ENCODE measurements around the gene SMIM20. TPM values are rescaled to one million over a fixed set of nuclear protein-coding genes. Genes with fewer than 3 reads are reported as not detected.
A peak's percentile ranks its signal among the peaks of the same experiment; 100 is the strongest.
"Not testable (repeated sequence)": the region's sequence is repeated elsewhere in the genome, so short reads cannot be mapped to it uniquely, and the experiment has no call there.

Gene SMIM20
- 40.1 TPM for total RNA-seq
- long read RNA-seq, transcript SMIM20-201 (3 exons, 935 nt) = major isoform, 33 of 35 reads
- long read RNA-seq, partial matches to known transcripts = 0 of 35 reads
- long read RNA-seq, other reads (novel, unspliced or antisense) = 2 of 35 reads

- intact Hi-C loops (cut with DNase I) = loop anchor here (5.0 kb wide), 1 partner anchor 52 kb away; the partner anchor contains the start of gene SEL1L3
- DNase-seq = peak; percentile 93
- peak; percentile 98 for ATAC-seq (ENCODE audit: poor library complexity)
Observed at GRCh38 chr4:25913851-25914669, at the start of gene SMIM20. TSS of gene SMIM20 (plus strand) at chr4:25914220. CDS start at chr4:25914314, 94 bp downstream.

GRCh38 chr4:25865586-25865985, 48.4 kb upstream of the SMIM20 start:
- no peak for ATAC-seq (ENCODE audit: poor library complexity)
- intact Hi-C loops (cut with DNase I) = no loop called here
- DNase-seq = no peak

DNA sequence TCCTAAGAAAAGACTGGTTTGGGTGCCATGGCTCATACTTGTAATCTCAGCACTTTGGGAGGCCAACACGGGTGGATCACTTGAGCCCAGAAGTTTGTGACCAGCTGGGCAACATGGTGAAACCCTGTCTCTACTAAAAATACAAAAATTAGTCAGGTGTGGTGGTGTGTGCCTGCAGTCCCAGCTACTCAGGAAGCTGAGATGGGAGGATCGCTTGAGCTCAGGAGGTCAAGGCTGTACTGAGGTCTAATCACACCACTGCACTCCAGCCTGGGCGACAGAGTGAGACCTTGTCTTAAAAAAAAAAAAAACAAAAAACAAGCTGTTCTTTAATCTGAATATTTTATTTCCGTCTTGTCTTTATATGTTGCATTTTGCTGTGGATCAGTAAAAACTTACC, 47.6 kb upstream of the SMIM20 start:
- ATAC-seq (ENCODE audit: poor library complexity); DNase-seq; intact Hi-C loops (cut with DNase I): not testable (repeated sequence)

DNA sequence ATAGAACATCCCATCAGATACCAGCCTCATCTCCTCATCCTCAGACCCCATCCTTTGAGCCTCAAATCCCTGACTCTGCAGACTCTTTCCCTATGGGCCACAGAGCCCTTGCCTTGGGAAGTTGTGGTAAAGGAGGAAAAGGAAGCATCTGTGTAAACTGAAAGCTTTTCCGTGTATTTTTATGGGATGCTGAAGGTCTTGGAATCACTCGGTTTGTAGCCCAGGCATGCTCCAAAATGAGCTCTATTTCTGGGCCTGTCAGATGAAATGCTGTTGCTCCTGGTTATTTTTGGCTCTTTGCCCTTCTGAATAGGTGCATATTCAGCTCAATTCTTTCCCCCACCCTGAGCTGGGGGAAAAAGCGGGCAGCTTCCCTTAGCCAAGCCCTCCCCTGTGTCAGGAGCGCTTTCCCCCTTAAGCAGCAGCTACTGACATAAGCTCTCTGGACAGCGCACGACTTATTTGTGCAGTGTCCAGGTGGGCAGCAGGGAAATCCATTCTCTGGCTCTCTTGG, 46.2 kb upstream of the SMIM20 start:
- intact Hi-C loops (cut with DNase I) = no loop called here
- DNase-seq = no peak
- ATAC-seq (ENCODE audit: poor library complexity) = no peak

DNA sequence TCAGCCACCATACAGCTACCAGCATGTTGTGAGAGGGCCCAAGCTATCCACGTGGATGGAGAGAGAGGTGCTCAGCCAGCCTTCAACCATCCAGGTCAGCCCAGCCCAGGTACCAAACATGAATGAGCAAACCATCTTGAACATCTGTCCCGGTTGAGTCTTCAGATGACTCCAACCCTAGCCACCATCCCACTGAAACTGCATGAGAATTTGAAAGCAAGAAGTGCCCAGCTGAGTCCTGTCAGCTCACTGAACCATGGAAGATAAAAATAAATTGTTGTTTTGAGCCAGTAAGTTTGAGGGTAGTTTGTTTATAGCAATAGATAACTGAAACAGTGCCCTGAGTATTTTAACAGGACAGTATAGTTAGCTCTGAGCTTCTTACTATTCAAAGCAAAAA, 43.9 kb upstream of the SMIM20 start:
- ATAC-seq (ENCODE audit: poor library complexity) (no peak), DNase-seq (no peak)
- intact Hi-C loops (cut with DNase I) = no loop called here

GRCh38 chr4:25872851-25873631, 41.0 kb upstream of the SMIM20 start:
- no peak for DNase-seq
- no peak for ATAC-seq (ENCODE audit: poor library complexity)
- intact Hi-C loops (cut with DNase I) = no loop called here

GRCh38 chr4:25873632-25874129, 40.3 kb upstream of the SMIM20 start:
- DNase-seq = no peak
- intact Hi-C loops (cut with DNase I) = no loop called here
- ATAC-seq (ENCODE audit: poor library complexity) = no peak

- DNase-seq (no peak), ATAC-seq (ENCODE audit: poor library complexity) (no peak)
- intact Hi-C loops (cut with DNase I) = no loop called here
Observed at GRCh38 chr4:25874655-25875054, 39.4 kb upstream of the SMIM20 start.

DNA sequence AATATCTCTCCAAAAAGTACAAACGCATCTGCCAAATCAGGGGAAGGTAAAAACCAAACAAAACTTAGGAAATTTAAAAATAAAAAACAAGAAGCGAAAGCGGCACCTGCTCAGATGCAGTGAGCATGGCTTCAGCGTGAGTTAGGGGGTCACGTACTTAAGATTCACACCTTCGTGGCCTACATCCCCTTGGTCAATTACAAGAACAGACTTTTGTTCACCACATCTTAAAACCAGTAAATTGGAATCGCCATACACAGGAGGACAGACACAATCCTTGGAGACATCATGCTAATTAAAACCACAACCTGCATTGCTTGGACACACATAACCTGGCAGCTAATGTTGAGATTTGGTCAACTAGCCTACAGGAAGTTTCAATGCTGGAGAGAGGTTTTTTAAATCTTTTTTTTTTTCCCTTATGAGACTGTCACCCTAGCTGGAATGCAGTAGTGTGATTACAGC, 38.7 kb upstream of the SMIM20 start:
- no peak for ATAC-seq (ENCODE audit: poor library complexity)
- intact Hi-C loops (cut with DNase I) = no loop called here
- DNase-seq = no peak

DNA sequence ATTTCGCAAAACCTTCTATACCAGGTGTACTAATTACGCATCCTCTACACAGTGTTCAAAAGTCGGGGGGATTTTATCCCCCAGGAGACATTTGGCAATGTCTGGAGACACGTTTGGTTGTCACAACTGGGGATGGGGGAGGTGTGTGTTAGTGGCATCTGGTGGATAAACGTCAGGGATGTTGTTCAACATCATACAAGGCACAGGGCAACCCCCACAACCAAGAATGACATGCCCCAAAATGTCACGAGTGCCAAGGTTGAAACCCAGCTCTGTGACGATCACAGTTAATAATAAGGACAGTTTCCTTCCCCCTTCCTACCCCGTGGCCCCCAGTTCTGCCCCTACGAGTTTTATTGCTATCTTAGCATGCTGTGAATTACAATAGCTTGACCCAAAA, 35.3 kb upstream of the SMIM20 start:
- intact Hi-C loops (cut with DNase I) = no loop called here
- DNase-seq (no peak), ATAC-seq (ENCODE audit: poor library complexity) (no peak)

GRCh38 chr4:25879091-25879584, 34.9 kb upstream of the SMIM20 start:
- DNase-seq (no peak), ATAC-seq (ENCODE audit: poor library complexity) (peak; percentile 49)
- intact Hi-C loops (cut with DNase I) = no loop called here

- intact Hi-C loops (cut with DNase I) = no loop called here
- no peak for ATAC-seq (ENCODE audit: poor library complexity)
- DNase-seq = no peak
Observed at GRCh38 chr4:25879587-25879986, 34.4 kb upstream of the SMIM20 start.

DNA sequence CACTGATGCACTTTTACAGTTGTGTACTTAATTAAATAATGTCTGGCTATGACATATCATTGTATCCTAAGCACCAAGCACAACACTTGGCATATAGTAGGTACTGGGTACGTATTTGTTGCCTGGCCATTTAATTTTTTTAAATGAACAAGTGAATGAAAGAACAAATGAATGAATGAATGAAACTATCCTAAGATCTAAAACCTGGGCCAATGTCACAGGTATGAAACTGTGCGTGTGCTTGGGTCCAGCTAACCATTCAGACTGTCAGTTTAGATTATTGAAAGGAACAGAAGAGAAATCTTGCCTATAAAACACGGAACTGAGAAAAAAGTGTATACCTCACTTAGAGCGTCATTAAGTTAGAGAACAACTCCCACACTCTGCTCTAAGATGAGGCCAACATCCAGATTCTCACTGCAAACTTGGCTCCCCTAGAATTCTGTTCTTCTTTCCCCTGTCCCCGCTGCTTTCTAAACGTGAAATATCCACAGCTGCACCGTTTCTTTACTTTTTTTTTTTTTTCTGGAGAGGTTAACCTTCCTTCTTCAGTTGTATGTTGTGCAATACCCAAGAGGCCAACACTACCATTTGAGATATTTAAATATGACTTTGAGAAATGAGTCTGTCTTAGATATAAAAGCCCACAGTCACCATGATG, 33.9 kb upstream of the SMIM20 start:
- ATAC-seq (ENCODE audit: poor library complexity) = peak; percentile 76
- no peak for DNase-seq
- intact Hi-C loops (cut with DNase I) = no loop called here

DNA sequence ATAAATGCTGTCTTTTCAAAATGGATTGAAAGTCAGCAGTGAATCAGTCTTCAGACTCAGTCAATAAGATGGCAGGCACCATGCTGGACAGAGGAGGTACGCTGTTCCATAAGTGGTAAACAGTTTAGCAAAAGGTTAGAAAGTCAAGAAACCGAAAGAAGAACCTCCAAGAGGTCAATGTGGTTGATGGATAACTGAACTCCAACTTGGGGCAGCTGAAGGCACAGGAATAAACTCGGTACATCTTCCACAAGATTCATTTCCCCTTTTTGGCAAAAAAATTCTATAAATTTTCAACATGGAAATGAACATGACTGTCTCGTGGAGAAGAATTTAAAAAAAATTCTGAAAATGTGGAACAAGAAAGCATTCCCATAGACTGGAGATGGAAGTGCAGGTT, 32.8 kb upstream of the SMIM20 start:
- DNase-seq (no peak), ATAC-seq (ENCODE audit: poor library complexity) (no peak)
- intact Hi-C loops (cut with DNase I) = no loop called here

DNA sequence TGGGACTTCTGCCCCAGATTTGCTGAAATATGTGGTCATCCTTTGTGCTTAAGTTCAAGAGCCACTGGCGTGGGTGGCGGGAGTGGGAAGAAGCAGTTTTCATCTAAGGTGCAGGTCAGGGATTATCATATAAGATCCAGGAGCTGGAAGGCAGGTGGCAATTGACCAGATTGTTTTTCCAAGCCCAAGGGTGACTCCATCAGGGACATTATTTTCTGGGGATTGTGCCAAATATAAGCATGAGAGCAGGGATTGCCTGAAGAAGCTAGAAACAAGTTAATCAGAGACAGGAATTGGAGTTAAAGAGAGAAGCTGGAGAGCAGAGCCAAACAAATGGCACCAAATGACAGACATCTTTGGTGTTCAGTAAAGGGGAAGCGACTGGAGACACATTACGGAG, 31.8 kb upstream of the SMIM20 start:
- intact Hi-C loops (cut with DNase I) = no loop called here
- DNase-seq (no peak), ATAC-seq (ENCODE audit: poor library complexity) (no peak)

DNA sequence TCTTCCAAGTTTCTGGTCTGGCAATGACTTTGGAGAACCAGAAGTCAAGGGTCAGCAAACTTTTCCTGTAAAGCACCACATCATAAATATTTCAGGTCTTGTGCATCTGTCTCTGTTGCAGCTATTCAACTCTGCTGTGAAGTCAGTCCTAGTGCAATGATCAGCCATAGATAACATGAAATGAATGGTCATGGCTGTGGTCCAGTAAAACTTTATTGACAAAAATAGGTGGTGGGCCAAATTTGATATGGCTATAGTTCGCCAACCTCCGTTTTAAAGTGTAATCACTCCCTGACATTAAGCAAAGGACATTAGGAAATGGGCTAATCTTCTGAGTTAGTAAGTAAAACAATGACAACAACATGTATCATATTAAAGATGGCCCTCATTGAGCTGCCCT, 30.5 kb upstream of the SMIM20 start:
- DNase-seq = no peak
- no peak for ATAC-seq (ENCODE audit: poor library complexity)
- intact Hi-C loops (cut with DNase I) = no loop called here

DNA sequence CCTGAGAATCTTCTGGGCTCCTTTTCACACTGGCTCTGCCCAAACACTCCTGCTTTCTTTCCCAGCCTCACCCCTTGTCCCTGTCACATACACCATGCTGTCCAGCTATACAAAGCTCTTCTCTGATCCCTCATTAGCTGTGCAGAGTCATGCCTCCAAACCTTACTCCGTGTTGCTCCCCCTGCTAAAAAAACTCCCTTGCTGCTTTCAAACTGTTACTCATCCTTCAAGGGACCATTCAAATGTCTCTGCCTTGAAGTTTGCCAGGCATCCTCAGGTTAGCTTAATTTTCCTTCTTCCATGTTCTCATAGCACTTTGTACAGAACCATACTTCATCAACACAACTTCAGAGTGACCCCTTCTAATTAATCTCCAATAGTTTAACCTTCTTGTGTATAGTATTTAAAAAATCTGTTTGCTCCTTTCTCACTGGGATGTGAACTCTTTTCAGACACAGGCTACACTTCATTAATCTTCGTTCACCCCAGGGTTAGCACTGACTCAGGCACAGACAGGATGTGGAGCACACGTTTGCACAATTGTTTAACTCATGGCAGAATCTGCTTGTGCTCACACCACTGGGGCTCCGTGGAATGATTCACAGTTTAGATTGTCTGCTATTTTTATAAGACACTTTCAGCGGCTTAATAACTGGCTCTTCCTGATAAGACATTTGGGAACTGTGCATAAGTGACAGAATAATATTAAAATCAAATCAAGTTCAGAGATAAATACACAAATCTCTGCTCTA, 29.8 kb upstream of the SMIM20 start:
- no peak for ATAC-seq (ENCODE audit: poor library complexity)
- no peak for DNase-seq
- intact Hi-C loops (cut with DNase I) = no loop called here

DNA sequence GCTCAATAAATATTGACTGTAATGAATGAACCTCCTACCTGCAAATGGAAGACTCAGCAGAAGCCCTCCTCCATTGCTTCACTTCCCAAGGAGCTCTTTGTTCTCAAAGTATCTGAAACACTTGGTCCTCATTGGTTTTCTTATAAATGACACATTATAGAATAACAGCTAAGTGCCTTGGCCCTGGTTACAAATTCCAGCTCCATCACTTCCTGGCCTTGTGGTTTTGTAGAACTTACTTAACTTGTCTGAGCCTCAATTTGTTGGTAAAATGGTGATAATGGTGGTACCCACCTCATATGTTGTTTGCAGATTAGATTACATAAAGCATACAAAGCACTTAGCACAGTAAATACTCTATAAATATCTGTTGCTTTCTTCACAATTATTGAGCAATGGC, 25.2 kb upstream of the SMIM20 start:
- intact Hi-C loops (cut with DNase I) = no loop called here
- ATAC-seq (ENCODE audit: poor library complexity) (no peak), DNase-seq (no peak)

All from Right ventricle myocardium superior (tissue), 1 donor.